Keratinocyte (primary cell): ENCODE measurements around the gene MACF1. TPM values are rescaled to one million over a fixed set of nuclear protein-coding genes. Genes with fewer than 3 reads are reported as not detected.

Experiments used
- DNase-seq: peaks from one replicate; pipeline ENCODE4 v3.0.0-alpha.2; 2011; ENCODE audit warnings: low read depth, missing footprints, low spot score
- FAIRE-seq: peaks from 2 replicates; lab custom pipeline; 2011; peaks lifted over from hg19 to GRCh38; lab: Jason Lieb, UNC
- H2AFZ ChIP-seq: 2 replicates; pipeline ENCODE4 v1.6.0; 2012; ENCODE audit warnings: low read length, control low read depth, inconsistent platforms; ENCODE audit not compliant: control insufficient read depth
- H3K27ac ChIP-seq: 2 replicates; pipeline ENCODE4 v1.5.1; 2011; ENCODE audit warnings: low read length; ENCODE audit not compliant: control insufficient read depth, insufficient read depth
- H3K27me3 ChIP-seq: 3 replicates; pipeline ENCODE4 v1.6.0; 2011; ENCODE audit warnings: low read length; ENCODE audit not compliant: control insufficient read depth, insufficient read depth; ENCODE audit errors: extremely low read depth
- H3K36me3 ChIP-seq, 2 experiments: 2 replicates in 1 of 2; 3 replicates in 1 of 2; pipeline ENCODE4 v1.5.1; 2011; ENCODE audit warnings: low read length in 2 of 2, mild to moderate bottlenecking in 1 of 2; ENCODE audit not compliant: control insufficient read depth in 2 of 2, insufficient read depth in 2 of 2; ENCODE audit errors: extremely low read depth in 1 of 2
- H3K4me1 ChIP-seq: 3 replicates; pipeline ENCODE4 v1.5.1; 2011; ENCODE audit warnings: low read length; ENCODE audit not compliant: control insufficient read depth, insufficient read depth; ENCODE audit errors: extremely low read depth
- H3K4me2 ChIP-seq: 3 replicates; pipeline ENCODE4 v1.6.0; 2011; ENCODE audit warnings: low read depth, low read length; ENCODE audit not compliant: control insufficient read depth, insufficient read depth; ENCODE audit errors: extremely low read depth
- H3K4me3 ChIP-seq, 3 experiments: fragments of 200-600 bp in 1 of 3; sonication (generic) in 1 of 3; 2 replicates in 2 of 3; 3 replicates in 1 of 3; pipeline ENCODE4 v1.5.1; 2011 to 2016; ENCODE audit warnings: low read length in 3 of 3, mild to moderate bottlenecking in 3 of 3, control low read depth in 2 of 3, inconsistent platforms in 1 of 3, low read depth in 1 of 3, mixed read lengths in 1 of 3, mixed run types in 1 of 3, moderate library complexity in 1 of 3; ENCODE audit not compliant: control insufficient read depth in 2 of 3, insufficient read depth in 2 of 3; ENCODE audit errors: extremely low read depth in 1 of 3
- H3K79me2 ChIP-seq: 2 replicates; pipeline ENCODE4 v1.6.0; 2012; ENCODE audit warnings: low read length; ENCODE audit not compliant: control insufficient read depth, insufficient read depth
- H3K9ac ChIP-seq: 3 replicates; pipeline ENCODE4 v1.6.0; 2011; ENCODE audit warnings: low read length; ENCODE audit not compliant: control insufficient read depth, insufficient read depth; ENCODE audit errors: extremely low read depth
- H3K9me1 ChIP-seq: 3 replicates; pipeline ENCODE4 v1.6.0; 2011; ENCODE audit warnings: low read length; ENCODE audit not compliant: control insufficient read depth, insufficient read depth; ENCODE audit errors: extremely low read depth
- H3K9me3 ChIP-seq: 2 replicates; pipeline ENCODE4 v1.5.1; 2012; ENCODE audit warnings: low read depth, low read length; ENCODE audit not compliant: control insufficient read depth
- H4K20me1 ChIP-seq: 3 replicates; pipeline ENCODE4 v1.6.0; 2011; ENCODE audit warnings: low read length; ENCODE audit not compliant: control insufficient read depth, insufficient read depth; ENCODE audit errors: extremely low read depth
- CTCF ChIP-seq, 3 experiments: IDR thresholded peaks in 1 of 3; conservative IDR thresholded peaks in 1 of 3; optimal IDR thresholded peaks in 1 of 3; 2 replicates in 2 of 3; 3 replicates in 1 of 3; pipeline versions ENCODE3 to v1.5.1; 2011; ENCODE audit warnings: low read length in 3 of 3, mild to moderate bottlenecking in 3 of 3, moderate library complexity in 2 of 3, control low read depth in 1 of 3, inconsistent platforms in 1 of 3; ENCODE audit not compliant: insufficient read depth in 2 of 3; ENCODE audit errors: extremely low read depth in 1 of 3
- EZH2 ChIP-seq: IDR thresholded peaks from one replicate; pipeline ENCODE4 v1.6.1; 2012; ENCODE audit warnings: inconsistent platforms, mild to moderate bottlenecking, low read length, moderate library complexity
- dilution Hi-C: fragments of 300-500 bp; cut with MboI; formaldehyde crosslinking; loops from one replicate; pipeline ENCODE4 v1.7.0; 2020; ENCODE audit warnings: low sequenced_read_pairs; ENCODE audit not compliant: extremely low pct_ligation_motif_present
- polyA plus RNA-seq, 5 experiments: library from polyadenylated mRNA; depleted of rRNA in 3 of 5; stranded (reverse) in 3 of 5; stranded (forward) in 1 of 5; unstranded in 1 of 5; fragments of >200 nt; gene quantifications; 1 replicate in 1 of 5; 2 replicates in 3 of 5; 3 replicates in 1 of 5; pipeline versions ENCODE4 v1.2.1 to v1.2.3, GENCODE V29; 2011 to 2012; ENCODE audit warnings: missing spikeins in 2 of 5, low read depth in 1 of 5, low replicate concordance in 1 of 5

MACF1 gene
- polyA plus RNA-seq, 1 donor (not counting 4 experiments of a cell fraction or from before 2014, with no cell fraction given): 111 TPM

GRCh38 chr1:39397487-39397886, 193.0 kb downstream of the MACF1 start:
- DNase-seq (no peak), FAIRE-seq (no peak)
- H3K4me1 ChIP-seq: peaks cover 76% of the 10 kb centered on the region
- no peak overlapping the region for H3K4me3 ChIP-seq
- no peak for TF ChIP-seq CTCF (optimal IDR thresholded peaks at IDR 0.05 in 1 of 3, IDR thresholded peaks at IDR 0.05 in 1 of 3, conservative IDR thresholded peaks at IDR 0.05 in 1 of 3; ENCODE audit: extremely low read depth in 1 of 3, insufficient read depth in 2 of 3, low read length in 3 of 3)
- TF ChIP-seq EZH2: no peak
- no peaks in the 10 kb centered on the region for H4K20me1 ChIP-seq
- H3K36me3 ChIP-seq: peaks cover 3 to 4% of the 10 kb centered on the region in 2 experiments
- H3K9me3 ChIP-seq: no peaks in the 10 kb centered on the region
- no peaks in the 10 kb centered on the region for H3K9me1 ChIP-seq
- H3K27ac ChIP-seq: peak overlapping the region; percentile 82
- peaks cover 61% of the 10 kb centered on the region for H3K79me2 ChIP-seq
- H3K27me3 ChIP-seq: no peaks in the 10 kb centered on the region
- dilution Hi-C loops: no loop called here
- H2AFZ ChIP-seq: no peak overlapping the region
- peak overlapping the region; percentile 11 for H3K4me2 ChIP-seq
- H3K9ac ChIP-seq: no peak overlapping the region

GRCh38 chr1:39398278-39399021, 194.0 kb downstream of the MACF1 start:
- Histone ChIP-seq H3K9ac (peak overlapping the region; percentile 48), H3K79me2 (peaks cover 54% of the 10 kb centered on the region)

More at GRCh38 chr1:39398278-39399021, 194.0 kb downstream of the MACF1 start:
- H3K4me1 ChIP-seq: peaks cover 68% of the 10 kb centered on the region
- no peak for TF ChIP-seq EZH2
- peak in 2 of 3 experiments; percentile 9 to 18 for TF ChIP-seq CTCF (optimal IDR thresholded peaks at IDR 0.05 in 1 of 3, IDR thresholded peaks at IDR 0.05 in 1 of 3, conservative IDR thresholded peaks at IDR 0.05 in 1 of 3; ENCODE audit: extremely low read depth in 1 of 3, insufficient read depth in 2 of 3, low read length in 3 of 3)
- dilution Hi-C loops: no loop called here
- no peak overlapping the region for H2AFZ ChIP-seq
- no peaks in the 10 kb centered on the region for H3K27me3 ChIP-seq
- no peaks in the 10 kb centered on the region for H3K9me1 ChIP-seq
- H3K27ac ChIP-seq: peak overlapping the region; percentile 82
- peaks cover 2 to 4% of the 10 kb centered on the region in 2 experiments for H3K36me3 ChIP-seq
- no peaks in the 10 kb centered on the region for H4K20me1 ChIP-seq
- no peak overlapping the region for H3K4me3 ChIP-seq
- peak overlapping the region; percentile 60 for H3K4me2 ChIP-seq
- no peaks in the 10 kb centered on the region for H3K9me3 ChIP-seq
- FAIRE-seq (peak; percentile 93), DNase-seq (peak; percentile 94)
